ENCODE measurements around the gene GRIP2.
"Not testable (repeated sequence)": the region's sequence is repeated elsewhere in the genome, so short reads cannot be mapped to it uniquely, and the experiment has no call there.

The GRIP2 gene

DNA sequence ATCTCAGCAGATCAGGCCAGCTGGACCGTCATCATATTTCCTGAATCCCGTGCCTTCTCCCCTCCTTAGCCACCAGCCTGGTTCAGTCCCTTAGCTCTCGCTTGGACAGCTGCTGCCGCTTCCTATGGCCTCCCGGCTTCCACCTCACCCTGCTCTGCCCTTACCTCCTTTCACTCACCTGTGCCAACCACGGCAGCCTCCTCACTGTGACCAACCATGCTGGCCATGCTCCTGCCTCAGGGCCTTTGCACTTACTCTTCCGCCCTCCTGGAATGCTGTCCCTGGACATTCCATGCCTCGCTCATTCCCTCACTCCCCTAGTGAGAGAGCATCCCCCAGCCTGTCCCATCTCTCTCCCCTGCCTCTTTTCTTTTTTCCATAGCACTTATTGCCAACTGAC lies 19.2 kb downstream of the GRIP2 start:
- DNase-seq (ENCODE audit: low read depth): no peak

DNA sequence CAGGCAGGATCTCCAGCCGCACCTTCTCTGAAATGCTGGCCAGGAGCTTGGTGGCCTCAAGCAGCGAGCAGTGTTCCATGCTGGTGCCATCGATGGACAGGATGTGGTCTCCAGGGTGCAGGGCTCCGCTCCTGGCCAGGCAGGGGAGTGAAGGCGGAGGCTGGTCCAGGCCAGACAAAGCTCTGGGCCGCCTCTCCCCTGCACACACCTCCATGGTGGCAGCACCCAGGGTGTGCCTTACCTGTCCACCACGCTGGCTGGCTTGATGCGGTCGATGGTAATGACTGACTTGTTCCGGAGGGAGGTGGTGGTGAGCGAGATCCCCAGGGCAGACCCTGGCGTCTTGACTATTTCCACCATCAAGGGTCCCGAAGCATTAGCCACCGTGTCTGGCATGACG lies 20.0 kb downstream of the GRIP2 start:
- DNase-seq (ENCODE audit: low read depth): no peak

DNA sequence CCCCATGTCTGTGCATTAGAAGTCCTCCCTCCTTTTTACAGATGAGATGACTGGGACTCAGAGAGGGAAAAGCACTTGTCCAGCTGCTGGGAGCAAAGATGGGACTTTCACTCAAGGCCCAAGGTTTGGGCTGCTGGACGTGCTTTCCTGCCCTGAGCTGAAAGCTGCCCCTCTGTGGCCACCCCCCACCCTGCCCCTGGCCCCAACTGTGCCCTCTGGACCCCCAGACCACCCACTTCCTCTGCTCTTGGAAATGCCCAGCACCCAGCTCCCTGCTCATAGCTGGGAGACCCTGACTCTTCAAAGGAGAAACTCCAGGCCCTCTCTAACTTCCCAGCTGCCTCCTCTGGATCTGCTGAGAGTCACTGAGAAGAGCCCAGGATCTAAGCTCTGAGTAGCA lies 20.7 kb downstream of the GRIP2 start:
- no peak for DNase-seq (ENCODE audit: low read depth)

DNA sequence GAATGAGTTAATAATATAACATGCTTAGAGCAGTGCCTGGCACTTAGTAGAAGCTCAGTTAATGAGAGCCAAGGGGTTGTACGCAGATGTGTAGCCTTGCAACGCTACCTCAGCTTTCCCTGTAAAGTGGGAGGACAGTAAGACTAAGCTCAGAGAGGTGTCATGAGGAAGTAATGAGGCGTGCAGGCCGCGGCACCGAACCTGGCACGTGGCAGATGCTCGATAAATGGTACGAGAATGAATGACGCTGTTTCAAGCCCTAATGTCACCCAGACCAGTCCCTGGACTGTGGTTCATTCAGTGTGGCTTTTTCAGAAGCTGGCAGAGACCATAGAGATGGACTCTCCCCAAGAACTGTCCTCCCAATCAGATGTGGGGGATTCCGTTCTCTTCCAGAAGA lies 21.2 kb downstream of the GRIP2 start:
- no peak for DNase-seq (ENCODE audit: low read depth)

DNA sequence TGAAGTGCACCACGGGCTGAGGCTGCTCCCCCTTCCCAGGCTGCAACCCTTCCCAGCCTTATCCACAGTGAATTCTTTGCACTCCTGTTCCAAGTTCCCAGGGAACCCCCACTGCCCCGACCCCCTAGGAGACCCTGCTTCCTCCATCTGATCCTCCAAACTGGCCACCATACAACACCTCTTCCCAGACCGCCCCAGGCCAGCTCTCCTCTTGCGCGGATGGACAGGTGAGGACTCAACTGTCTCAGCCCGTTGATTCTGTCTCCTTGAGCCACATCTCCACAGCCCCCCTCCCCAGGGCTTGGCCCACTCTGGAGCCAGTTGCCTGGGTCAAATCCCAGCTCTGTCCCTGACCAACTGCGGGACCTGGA lies 21.7 kb downstream of the GRIP2 start:
- DNase-seq (ENCODE audit: low read depth): no peak

DNA sequence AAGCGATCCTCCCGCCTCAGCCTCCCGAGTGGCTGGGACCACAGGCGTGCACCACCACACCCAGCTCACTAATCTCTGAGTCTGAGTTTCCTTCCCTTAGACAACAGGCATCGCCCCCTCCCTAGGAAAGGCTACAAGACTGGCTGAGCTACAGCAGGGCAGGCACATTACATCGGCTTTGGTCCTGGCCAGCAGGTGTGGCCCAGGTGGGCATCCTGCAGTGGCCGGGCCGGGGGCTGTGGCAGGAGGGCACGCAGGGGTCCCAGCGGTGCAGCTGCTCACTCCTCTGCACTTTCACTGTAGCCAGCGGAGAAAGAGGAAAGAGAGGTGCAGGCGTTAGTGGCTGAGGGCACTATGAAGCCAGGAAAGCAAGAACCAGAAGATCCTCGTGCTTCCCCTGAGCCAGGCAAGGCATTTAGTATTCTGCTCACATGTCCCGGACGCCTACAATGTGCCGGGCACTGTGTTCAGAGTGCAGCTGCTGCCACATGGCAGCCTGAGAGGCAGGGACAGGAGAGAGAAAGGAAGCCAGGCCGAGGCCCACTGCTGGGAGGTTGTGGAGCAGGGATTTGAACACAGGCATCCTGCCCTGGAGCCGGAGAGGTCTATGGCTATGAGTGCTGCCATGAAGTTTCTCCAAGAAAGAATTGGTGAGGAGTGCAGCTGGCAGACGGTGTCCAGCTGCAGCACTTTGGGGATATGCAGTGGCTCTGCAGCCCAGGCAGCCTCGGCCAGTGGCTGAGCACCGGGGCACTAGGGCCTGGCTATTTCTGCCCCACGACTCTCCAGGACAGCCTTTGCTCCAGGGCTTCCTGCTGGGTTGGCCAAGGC lies 22.3 kb downstream of the GRIP2 start:
- no peak for DNase-seq (ENCODE audit: low read depth)

DNA sequence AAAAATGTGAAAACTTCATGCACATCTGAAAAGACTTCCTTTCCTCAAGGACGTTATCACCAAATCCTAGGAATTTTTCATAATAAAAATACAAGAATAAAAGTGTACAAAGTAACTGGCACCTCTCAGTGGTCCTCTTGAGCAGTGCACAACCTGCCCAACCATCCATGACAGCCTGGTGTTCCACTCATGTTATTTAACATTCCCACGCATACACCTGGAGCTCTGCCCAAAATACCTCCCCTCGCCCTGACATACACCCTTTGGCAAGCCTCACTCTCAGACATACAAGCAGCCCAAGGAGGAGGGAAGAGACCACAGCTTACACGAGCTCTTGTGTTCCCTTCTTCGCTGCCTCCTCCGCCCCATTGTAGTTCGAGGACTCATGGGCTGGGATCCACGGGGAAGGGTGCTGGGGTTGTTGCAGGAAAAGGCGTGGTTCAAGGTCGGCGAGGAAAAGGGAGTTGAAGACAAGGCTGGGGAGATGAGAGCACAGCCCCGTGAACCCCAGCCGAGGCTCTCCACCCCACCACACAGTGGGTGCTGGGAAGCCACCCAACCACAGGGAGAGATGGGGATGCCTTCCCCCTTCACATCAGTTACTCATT lies 23.3 kb downstream of the GRIP2 start:
- no peak for DNase-seq (ENCODE audit: low read depth)

DNA sequence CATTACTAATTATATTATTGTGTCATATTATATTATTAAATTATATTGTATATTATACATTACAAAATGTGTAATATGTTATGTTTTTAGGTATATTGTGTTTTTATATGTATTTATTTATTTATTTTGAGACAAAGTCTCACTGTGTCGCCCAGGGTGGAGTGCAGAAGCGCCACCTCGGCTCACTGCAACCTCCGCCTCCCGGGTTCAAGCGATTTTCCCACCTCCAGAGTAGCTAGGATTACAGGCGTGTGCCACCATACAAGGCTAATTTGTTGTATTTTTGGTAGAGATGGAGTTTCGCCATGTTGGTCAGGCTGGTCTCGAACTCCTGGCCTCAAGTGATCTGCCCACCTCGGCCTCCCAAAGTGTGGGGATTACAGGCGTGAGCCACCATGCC lies 24.6 kb downstream of the GRIP2 start:
- not testable (repeated sequence) for DNase-seq (ENCODE audit: low read depth)

DNA sequence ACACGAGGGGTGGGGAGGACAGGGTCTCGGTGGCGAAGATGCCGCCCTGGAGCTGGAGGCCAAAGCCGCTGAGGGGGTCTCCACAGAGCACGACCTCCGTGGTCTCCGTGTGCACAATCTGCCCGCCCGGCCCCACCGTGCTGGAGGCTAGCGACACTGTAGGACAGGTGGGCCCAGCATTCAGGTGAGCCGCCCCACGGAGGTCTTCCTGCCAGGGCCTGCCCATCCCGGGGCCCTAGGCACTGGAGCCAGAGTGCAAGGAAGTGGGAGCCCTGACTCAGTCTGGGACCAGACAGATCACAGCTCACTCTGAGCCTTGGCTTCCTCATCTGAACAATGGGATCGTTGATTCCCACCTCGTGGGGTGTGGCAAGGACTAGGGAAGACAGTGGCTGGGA lies 25.8 kb downstream of the GRIP2 start:
- DNase-seq (ENCODE audit: low read depth): no peak

DNA sequence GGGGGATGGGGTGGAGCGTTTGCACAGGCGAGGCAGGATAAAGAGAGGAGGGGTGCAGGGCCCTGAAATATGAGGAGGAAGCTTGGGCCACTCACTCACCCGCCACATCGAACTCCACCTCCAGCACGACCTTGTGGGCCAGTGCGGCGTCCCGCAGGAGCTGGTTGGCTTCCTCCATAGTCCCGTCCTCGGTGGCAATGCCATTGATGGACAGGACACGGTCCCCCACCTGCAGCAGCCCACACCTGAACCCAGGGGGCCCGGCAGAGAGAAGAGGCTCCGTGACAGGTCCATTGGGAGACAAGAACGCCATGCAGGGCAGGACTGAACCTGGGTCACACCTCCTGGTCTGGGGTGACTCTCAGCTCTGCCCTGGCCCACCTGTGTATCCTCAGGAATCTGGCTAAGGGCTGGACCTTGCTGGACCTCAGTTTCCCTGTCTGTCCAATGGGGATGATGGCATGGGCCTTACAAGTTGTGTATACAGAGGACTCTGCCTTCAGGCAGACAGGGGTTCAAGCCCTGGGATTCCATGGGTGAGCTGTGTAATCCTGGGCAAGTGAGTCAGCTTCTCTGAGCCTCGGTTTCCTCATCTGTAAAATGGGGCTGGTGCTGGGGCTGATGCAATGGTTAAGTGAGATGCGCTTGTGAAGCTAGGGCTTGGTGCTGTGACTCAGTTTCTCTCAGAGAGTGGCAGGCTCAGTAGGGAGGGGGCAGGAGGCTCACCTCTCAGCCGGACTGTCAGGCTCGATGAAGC lies 26.4 kb downstream of the GRIP2 start:
- DNase-seq (ENCODE audit: low read depth): no peak

DNA sequence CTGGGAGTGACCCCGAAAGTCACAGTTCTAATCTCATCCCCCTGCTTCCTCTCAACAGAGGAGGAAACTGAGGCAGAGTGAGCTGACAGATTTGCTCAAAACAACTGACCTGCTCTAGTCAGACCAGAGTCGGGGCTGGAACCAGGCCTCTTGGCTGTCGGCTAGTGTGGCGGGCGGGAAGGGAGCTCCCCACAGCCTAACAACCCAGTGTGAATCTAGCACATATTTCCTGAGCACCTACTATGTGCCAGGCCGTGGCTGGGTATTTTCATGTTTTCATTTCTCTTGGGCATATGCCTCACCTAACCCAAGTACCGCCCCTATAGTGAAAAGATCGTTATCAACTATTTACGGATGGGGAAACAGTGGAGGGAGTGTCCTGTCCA lies 27.2 kb downstream of the GRIP2 start:
- no peak for DNase-seq (ENCODE audit: low read depth)

DNA sequence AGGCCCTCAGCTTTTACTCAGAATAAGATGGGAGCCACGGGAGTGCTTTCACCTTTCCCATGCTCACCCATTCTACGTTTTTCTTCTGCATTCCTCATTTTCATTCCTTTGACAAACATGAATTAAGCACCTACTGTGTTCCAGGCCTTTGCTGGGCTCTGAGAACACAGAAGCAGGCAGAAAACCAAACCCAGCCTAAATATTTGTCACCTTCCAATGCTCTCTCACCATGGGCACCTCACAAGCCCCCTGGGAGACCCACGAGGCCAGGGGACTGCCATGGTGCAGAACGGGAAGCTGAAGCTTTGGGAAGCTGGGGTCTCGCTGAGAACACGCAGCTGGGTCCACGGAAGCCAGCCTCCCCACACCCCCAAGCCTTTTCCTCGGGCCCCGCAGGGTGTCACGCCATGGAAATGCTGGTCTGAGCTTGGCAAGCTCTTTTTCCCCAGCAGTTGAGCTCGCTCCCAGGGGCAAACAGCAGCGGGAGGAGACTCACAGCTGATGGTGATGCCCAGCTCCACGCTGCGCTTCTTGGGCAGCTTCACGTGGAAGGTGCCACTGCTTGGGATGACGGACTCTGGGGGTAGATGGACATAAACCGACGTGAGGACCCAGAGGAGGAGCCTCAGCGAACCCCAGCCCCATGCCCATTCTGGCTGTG lies 27.7 kb downstream of the GRIP2 start:
- no peak for DNase-seq (ENCODE audit: low read depth)

DNA sequence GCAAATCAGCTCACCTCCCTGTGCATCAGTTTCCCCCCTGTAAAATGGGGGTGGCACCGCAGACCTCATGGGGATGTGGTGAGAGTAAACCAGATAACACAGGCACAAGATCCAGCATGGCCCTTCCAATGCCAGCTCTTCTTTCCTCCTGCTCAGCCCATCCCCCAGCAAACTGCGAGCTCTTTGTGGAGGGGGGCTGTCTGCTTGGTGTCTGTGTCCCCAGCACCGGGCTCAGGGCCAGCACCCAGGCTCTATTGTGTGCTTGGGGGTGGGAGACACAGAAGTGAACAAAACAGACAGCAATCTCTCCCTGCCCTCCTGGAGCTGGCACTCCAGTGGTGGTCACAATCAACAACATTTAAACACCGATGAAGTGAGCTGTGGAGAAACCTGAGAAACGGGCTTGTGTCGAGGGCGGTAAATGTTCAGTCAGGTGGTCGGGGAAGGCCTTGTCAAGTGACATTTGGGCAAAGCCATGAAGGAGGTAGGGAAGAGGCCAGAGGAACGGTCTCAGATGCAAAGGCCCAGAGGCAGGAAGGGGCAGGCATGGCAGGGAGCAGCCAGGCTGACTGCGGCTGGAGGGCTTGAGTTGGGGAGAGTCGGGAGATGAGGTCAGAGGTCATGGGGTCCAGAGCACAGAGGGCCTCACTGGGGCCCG lies 28.4 kb downstream of the GRIP2 start:
- DNase-seq (ENCODE audit: low read depth): no peak

DNA sequence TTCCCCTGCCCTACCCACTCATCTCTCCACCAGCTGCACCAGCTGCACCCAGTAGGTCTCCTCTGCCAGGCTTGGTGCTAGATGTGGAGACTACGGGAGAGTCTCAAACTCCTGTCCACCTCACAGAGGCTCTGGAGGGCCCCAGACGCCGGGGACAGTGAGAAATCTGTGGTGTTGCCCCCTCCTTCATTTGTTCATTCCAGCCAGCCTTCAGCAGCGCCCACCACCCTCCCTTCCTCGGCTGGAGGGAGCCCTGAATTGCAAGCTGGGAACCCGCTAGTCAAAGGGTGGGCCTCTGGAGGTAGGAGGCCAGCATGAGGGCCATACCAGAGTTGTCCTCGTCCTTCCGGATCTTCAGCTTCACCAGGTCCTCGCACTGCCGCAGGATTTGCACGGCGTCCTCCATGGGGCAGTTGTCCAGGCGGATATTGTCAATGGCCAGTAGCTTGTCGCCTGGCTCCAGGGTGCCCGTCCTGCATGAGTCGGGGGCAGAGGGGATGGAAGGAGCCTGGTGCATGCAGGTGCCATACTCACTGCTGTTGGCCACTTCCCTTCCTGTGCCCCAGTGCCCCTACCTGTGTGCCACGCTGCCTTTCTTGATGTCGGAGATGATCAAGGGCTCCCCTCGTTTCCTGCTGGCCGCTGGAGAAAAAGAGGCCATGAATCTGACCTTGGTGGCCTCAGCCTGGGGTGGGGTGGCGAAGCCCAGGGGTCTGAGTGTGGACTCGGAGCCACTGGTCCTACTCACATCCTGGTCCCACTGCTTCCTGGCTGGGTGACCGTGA lies 29.1 kb downstream of the GRIP2 start:
- DNase-seq (ENCODE audit: low read depth): no peak

DNA sequence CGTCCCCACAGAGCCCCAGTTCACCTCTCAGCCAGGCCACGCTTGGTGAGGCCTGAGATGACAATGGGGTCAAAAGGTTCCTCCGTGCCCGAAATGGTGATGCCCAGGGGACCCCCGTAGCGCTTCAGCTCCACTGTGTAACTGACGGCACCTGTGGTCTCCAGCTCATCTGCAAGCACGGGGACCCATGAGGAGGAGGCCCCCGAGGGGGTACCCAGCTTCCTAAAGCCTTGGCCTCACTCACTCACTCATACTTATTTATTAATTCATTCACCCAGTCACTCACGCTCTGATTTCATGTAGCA lies 30.4 kb downstream of the GRIP2 start:
- DNase-seq (ENCODE audit: low read depth): no peak

DNA sequence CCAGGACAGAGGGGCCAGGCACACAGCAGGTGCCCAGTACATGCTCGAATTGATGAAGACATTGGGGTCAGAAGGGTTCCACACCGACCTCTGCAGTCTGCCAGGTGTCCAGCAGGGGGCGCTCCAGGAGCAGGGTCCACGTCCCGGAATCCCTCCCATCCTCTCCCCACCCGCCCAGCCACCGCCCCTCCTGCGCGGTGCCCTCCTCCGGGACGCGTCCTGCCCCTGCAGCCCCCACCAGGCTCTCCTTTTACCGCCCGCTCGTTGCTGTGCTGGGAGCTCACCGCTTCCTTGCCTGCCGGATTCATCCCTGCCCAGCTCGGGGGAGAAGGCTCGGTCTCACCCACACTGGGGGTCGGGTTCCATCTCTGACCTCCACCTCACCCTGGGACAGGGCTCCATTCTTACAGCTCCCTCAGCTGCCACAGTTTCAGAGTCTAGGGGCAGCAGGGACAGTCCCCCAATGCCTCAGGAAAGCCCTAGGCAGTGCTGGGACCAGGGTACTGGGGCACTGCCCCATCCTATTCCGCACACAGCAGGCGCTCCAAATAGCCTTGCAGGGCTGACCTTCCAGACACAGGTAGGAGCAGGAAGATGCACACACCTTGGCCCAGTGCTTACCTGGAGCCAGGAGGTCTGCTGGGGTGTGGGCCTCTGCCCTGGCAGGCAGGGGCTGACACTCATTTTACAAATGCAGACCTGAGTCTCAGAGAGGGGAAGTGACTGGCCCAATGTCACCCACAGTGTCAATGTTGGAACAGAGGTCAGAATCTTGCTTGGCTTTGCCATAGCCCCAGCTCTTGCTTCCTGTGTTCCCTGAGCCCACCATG lies 31.0 kb downstream of the GRIP2 start:
- no peak for DNase-seq (ENCODE audit: low read depth)

DNA sequence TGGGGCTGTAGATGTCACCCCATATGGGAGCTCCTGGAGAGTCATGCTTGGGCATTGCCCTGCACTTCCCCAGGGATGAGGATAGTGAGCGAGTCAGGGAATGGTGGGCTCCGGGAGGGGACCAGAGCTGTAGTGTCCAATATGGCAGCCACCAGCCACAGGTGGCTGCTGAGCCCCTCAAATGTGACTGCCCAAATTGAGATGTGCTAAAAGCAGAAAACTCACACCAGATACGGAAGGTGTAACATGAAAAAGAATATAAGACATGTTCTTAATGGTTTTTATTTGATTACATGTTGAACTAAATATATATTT lies 31.7 kb downstream of the GRIP2 start:
- DNase-seq (ENCODE audit: low read depth): no peak

DNA sequence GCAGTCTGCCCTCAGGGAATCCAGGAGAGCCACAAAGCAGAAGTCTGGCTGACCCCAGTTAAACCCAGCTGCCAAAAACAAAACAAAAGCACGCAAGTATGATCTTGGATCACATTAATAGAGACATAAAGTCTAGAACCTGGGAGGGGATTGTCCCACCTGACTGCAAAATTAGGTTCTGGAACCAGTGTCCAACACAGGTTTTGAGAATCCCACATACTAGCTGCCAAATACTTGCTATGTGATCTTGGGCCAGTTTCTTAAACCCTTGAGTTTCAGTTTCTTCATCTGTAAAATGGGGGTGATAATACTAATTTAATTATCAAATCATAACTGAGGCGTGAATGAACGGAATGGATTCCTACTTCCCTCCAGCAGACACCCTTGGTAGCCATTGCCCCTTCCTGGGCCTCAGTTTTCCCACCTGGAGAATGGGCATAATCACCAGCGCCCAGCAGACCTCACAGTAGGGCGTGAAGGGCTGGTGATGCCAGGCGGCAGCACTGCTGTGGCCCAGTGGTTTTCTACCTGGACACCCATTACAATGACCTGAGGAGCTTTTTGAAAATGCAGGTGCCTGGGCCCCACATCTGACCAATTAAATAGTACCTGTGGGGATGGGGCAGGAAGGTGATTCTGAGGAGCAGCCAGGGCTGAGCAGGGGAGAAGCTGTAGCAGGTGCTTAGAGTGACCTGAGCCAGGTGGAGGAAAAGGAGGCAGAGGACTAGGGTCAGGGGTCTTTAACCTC lies 32.2 kb downstream of the GRIP2 start:
- no peak for DNase-seq (ENCODE audit: low read depth)

DNA sequence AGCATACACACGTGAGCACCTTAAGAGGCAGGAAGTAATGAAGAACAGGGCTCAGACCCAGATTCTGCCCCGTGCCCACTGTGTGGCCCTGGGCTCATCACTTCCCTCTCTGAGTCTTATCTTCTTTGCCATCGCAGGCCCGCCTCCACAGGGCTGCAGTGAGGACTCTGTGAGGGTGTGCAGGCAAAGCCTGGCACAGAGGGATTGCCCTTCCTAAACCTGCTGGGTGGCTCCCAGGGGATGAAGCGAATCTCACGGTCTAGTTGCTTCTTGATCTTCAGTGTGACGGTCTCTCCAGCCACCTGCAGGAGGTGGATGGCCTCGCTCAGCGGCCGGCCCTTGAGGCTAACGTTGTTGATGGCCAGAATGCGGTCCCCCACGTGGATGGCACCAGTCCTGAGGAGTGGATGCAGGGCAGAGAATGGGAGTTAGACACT lies 32.8 kb downstream of the GRIP2 start:
- no peak for DNase-seq (ENCODE audit: low read depth)

All from HS-27A (cell line).